GM21786 (cell line): ENCODE data around the gene FAM53A.

Experiments used
- ATAC-seq: cut with Tn5 transposase; IDR thresholded peaks from one replicate; pipeline ENCODE4 v1.9.1; 2021; ENCODE audit not compliant: unreplicated experiment

FAM53A gene

DNA sequence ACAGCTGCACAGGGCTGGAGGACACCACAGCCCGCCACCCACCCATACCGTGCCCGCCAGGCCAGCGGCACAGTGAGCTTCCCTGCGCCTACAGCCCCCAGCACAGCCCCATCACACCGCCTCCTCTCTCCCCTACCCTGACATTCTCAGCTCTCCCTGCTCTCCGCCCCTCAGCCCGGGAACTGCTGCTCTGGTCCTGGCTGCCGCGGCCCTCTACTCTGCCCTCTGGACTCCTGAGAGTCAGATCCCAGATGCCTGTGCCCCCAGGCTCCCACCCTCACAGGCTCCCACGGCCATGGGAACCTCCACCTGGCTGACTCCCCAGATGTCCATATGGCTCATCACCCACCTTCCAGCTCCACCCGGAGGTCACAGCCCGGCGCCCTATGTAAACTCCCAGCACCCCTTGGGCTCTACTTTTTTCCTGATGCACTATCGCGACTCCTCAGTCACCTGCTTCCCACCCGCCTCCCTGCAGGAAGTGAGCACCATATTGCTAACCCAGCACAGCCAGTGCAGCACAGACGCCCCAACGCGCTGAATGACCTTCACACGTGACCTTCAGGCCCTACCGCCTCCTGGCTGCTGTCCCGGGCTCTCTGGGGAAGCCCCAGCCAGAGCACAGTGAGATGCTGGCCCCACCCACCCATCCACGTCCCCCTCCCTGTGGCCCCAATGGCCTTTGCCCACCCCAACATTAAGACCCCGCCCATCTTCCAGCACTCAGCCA lies 23.0 kb downstream of the FAM53A start:
- ATAC-seq, result no peak

DNA sequence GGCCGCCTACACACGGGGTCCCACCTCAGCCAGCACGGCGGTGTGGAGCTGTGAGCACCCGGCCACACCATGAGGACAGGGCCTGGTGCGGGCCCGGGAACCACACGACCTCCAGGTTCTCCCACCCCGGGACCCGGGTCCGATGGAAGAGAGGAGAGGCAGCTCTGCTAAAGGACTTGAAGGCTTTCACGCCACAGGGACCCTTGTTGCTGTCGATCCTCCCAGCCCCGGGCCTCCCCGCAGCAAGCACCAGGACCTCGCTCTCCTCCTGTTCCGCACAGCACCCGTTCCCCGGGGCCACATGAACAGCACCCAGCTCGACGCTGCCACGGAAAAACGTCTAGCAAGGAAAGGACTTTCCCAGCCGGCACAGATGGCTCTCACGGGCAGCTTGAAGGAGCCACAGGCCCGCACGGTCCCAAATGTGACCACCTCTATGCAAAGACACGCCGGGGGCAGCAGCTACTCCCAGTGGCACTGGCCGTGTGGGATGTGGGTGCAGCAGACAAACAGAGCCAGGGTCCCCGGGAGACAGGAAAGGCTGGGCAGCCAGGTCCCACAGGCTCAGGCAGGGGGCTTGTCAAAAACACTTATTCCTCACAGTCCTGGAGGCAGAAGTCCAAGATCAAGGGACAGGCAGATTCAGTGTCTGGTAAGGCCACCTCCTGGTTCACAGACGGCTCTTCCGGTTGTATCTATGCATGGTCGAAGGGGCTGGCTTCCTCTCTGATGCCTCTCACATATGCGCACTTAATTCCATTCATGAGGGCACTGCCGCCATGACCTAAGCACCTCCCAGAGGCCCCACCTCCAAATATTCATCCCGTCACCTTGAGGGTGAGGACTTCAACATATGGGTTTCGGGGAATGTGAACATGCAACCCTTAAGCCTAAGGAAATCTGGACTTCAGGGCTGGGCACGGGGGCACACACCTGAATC lies 24.7 kb downstream of the FAM53A start:
- ATAC-seq, result no peak

DNA sequence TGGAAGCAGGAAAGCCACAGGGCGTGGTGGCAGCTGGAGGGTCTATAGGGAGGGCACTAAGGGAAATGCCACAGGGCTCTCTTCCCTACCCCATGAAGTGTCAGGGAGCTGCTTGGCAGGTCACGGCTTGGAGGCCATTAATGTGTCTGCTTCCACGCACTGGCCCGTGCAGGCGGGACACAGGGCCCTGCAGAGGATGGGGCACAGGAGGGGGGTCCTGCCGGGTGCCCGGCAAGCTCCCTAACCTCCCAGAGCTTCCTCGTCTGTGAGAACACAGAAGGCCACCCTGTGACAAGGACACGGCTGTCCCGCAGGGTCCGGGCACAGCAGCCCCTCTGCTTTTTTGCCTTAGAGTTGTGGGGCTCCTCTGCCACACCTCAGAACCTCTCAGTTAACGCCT lies 25.5 kb downstream of the FAM53A start:
- no peak for ATAC-seq

DNA sequence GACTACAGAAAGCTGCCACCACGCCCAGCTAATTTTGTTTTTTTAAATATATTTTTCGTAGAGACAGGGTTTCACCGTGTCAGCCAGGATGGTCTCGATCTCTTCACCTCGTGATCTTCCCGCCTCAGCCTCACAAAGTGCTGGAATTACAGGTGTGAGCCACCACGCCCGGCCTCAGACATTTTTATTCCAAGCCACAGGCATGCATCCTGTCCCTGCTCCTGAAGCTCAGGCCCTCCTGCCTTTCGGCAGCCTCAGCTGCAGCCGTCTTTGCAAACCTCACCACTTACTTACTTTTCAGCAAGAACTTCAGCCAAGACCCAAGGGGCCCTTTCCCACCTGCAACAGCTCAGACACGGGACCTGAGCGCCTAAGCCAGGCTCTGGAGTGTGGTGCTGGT lies 26.0 kb downstream of the FAM53A start:
- no peak for ATAC-seq

DNA sequence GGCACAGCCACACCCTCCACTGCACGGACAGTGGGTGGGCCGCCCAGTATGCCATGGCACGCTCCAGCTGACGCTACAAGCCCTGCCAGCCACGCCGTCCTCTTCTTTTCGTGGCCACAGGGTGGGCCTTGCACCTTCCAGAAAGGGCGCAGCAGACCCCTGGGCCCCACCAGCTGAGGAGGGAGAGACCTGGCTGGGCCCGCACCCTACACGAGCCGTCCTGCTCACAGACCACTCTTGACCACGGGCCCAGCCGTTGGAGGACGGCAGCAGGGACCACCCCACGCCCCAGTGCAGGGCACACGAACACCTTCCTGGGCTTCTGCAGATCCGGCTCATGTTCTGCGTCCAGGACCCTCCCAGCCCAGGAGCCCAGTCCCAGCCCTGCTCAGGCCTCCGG lies 27.1 kb downstream of the FAM53A start:
- ATAC-seq, result no peak

DNA sequence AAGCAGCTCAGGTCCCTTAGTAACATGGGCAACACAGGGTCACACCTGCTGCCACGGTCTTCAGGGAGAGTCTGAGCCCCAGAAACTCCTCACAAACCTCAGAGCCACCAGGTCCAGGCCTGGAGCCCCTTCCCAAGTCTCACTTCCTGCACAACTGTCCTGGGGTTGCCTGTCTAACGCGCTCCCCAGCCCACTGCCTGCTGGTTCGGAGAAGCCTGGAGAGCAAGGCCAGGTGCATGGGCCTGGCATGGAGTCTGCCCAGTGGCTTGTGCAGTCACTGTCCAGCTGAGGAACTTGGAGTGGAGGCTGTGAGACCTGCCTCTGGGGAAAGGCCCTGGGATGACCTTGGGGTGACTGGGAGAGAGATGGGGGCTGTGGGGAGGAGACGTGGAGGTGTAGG lies 28.0 kb downstream of the FAM53A start:
- no peak for ATAC-seq

DNA sequence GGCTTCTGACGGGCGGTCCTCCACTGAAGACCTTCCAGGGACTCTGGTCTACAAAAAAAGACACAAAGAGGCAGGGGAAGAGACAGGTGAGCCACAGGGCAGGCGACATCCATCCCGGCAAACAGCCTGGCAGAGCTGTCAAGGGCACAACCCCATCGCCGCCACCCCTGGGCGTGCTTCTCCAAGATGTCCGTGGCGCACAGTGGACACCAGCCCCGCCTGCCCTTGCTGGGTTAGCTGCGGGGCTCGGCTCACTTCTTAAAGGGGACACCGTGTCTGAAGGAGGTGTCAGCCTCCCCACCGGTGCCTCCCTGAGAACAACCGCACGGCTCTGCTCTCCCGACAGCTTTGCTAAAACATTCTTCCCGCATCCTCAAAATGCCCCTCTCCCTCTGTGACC lies 28.4 kb downstream of the FAM53A start:
- no peak for ATAC-seq

DNA sequence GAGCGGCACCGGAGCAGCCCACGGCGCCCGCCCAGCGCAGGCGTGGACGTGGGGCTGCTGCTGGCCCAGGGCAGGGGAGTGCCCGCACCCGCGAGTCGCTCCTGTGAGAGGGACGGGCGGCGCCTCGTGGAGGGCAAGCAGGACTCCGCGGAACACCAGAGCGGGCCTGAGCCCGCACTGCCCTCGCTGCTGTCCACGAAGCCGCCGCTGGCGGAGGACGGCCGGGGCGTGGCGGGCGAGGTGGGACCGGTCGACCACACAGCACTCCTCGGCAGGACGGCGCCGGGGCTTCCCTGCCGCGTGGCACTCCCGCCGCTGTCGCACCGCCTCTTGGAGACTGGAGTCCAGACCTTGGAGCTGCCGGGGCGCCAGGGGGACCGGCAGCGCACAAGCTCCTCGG lies 29.0 kb downstream of the FAM53A start:
- no peak for ATAC-seq

DNA sequence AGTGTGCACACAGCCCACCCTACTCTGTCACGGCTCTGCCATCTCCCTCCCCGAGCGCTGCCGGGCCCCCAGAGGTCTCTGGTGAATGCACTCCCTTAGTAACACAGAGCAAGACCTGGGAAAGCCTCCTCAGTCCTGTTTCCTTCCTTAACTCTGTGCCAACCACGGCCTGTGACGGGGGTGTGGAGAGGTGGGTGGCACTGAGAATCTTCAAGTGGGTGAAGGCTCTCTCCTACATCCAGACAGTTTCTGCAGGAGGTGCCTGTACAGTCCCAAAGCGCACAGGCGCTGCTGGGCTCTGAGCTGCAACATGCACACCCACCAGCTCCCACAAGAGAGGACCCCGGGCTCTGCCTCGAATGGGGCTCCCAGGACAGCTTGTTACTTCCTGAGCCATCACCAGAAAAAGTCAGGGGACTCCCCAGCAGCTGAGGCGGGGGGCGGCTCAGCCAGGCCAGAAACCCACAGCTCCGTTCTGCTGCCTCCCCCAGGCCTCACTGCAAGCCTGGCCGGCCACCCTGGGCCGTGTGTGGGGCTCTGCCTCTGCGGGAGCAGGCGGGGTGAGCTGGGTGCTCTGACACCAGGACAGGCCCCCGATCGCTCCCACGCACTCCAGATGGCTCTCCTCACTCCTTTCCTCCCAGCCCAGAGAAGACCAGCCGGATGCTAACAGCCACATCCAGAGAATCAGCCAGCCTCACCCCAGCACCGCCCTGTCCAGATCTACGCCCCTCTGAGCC lies 29.7 kb downstream of the FAM53A start:
- ATAC-seq, result no peak

DNA sequence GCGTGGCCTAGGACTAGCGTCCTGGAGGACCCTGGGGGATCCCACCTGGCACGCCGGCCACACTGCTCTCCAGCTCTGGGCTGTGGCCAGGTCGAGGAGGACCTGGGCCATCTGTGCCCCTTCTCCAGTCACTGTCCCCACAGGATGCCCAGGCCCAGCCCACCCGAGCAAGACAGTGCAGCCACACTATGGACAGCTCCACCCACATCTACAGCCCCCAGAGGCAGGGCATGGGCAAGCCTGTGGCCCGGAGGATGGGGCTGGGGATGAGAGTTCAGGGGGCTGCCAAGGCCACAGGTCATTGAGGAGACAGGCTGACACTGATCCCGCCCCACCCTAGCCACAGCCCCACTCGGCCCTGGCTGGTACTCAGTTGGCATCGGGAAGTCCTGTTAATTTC lies 30.3 kb downstream of the FAM53A start:
- no peak for ATAC-seq

DNA sequence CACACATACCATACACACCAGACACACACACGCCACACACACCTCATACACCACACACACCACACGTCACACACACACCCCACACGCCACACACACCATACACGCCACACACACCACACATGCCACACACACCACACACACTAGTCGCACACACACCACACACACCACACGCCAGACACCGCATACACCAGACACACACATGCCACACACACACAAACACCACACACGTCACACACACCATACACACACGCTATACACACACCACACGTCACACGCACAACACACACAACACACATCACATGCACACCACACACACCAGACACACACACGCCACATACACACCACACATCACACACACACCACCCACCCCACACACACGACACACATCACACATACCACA lies 32.0 kb downstream of the FAM53A start:
- ATAC-seq, result no peak

DNA sequence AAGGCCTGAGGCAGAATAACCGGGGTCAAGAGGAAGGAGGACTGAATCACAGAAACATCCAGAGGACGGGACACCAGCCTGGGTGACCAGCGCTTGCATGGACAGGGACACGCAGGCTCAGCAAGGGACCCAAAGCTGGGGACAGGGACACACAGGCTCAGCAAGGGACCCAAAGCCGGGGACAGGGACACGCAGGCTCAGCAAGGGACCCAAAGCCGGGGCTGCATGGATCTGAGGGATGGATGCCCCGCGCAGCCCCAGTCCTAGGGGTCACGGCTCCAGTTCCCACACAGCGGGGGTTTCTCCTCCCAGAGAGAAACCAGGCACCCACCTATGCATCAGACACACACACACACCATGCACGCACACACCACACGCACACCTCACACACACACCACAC lies 32.5 kb downstream of the FAM53A start:
- ATAC-seq, result no peak

DNA sequence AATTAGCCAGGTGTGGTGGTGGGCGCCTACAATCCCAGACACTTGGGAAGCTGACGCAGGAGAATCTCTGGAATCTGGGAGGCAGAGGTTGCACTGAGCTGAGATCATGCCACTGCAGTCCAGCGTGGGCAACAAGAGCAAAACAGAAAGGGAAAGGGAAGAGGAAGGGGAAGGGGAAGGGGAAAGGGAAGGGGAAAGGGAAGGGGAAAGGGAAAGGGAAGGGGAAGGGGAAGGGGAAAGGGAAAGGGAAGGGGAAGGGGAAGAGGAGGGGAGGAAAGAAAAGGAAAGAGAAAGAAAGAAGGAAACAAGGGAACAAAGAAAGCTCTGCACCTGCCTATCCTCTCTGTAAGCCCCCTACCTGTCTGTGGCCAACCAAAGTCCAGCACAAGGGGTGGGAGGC lies 35.2 kb downstream of the FAM53A start:
- ATAC-seq, result no peak

DNA sequence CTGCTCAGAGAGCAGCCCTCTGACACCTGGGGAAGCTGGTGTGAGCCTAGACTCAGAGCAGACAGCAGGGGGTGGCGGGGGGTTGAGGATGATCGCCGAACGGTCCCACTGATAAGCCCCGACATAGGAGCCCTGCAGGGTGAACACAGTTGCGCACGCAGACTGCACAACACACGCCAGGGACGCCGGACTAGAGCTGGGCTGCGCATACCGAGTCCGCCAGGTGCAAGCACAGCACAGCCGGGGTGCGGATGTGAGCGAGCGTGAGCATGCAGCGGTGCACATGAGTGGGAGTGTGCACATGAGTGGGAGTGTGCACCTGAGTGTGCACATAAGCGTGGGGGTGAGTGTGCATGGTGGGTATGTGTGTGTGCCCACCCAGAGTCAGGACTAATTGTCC lies 36.7 kb downstream of the FAM53A start:
- ATAC-seq, result no peak

DNA sequence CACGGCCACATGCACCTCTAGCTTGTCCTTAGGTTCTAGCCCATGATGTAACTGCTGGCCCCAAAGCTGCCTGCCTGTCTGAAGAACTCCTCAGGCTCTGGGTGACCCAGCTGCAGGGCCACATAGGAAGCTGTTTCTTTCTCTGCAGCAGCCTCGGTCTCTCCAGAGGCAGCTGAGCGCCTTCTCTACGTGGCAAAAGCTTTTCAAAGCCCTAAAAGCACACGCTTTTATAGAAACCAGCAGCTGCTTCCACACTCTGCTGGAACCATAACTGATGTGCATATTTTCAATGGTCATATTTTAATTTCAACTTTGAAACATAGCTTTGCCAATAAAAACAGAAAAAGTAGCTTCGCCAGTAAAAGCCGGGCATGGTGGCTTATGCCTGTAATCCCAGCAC lies 37.4 kb downstream of the FAM53A start:
- ATAC-seq, result no peak

DNA sequence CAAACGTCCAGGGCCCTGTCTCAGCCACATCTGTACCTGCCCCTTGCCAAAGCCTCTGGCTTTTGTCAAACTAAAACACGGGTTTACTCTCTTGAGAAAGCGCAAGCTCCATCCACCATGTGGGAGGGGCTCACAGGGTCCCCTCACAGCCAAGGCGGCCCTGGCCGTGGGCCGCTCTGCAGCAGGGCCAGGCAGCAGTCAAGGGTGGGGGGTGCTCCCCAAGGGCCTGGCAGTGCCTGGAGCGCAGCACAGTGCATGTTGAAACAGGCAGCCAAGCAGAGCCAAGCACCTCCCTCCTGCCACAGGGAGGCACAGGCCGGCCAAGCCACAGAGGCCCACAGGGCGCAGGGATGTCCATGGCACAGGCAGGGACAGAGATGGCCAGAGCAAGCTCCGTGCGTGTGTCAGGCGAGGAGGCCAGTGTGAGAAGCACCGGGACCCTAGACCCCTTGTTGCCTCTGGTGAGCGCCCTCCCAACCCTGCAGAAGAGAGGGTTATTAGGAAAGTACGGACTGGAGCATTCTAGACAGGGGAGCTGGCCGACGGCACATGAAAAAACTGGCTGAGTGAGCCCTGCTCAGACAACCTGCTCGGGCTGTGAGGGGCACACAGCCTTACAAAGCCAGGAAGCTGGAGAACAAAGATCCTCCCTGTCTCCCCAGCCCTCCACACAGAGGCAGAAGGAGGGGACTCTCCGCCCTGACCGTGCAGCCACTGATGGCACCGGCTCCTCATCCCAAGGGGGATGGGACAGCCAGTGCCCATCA lies 39.0 kb downstream of the FAM53A start:
- no peak for ATAC-seq

DNA sequence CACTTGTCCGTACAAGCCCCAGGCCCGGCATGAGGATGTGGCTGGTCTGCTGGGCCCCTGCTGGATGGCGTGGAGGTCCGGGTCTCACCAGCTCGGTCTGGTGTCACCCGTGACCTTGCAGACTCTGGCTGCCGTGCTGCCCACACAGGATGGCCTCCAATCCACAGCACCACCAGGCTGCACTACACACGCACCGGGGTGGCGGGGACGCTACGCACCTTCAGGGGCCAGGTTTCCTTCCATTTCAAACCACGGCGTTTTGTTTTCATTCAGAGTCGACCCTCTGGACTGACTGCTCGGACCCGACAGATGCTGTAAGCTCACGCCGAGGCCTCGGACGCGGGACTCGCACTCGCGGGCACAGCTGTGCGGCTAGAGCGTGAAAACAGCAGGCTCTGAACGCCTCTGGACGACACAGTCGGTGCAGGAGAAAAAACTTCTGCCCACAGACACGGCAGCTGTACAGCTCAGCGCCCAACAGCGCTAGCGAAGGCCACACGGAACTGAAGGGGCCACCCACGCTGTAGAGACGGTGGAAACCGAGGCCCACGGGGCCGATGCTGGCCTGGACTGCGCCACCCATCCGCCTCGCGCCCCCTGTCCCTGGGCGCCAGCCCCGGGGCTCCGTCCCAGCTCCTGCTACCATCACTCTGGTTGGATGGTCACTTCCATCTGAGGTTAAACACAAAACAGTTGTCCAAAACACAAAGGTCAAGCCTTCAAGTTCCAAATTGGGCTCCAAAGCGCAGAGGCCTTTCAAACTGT lies 40.0 kb downstream of the FAM53A start:
- no peak for ATAC-seq

DNA sequence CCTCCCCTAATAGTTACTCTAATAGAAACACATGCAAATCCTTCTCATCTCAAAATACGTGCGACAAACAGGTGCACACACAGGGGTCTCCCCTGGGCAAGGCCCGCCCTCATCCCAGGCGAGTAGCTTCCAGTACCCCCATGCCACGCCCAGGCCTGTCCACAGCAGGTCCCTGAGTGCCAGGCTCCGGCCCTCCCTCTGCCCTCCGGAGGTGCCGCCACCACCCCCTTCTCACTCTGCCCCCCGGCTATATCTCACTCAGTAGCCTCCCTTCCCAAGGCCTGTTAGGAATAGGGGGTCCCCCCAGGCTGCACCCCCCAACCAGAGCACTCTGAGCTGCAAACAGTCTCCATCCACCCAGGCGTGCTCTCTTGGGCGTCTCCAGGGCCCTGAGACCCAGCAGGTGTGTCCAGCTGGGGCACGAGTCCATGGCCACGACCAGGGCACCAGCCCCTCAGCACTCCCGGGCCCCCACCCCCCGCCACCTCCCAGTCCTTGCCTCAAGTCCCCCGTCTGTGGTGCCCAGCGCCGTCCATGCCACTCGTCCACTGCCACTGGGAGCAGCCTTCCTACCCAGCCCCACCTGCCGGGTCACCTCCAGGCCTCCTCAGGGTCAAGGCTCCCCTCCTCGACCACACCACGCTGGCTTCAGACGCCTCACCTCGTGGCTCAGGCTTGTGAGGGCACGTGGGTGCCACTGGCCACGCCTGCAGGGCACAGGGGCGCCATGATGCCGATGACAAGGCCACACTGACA lies 41.7 kb downstream of the FAM53A start:
- no peak for ATAC-seq

DNA sequence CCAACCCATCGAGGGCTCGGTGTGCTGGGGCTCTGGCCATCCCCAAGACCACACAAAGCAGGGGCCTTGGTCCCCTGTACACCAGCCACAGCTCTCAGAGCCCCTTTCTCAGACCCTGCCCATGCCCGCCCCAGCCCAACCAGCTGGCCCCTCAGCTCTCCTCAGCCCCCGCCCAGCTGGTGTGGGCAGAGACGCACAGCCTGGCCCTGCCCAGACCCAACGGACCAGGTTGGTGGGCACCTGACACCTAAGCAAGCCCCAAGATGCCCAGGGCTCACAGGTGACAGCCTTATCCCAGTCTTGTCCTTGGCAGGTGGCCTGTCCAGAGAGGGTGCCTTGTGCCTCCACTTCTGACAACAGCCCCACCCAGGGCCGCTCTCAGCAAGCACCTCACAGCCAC lies 42.4 kb downstream of the FAM53A start:
- no peak for ATAC-seq
